Right hindlimb (tissue), 1 donor: ENCODE measurements around the gene GK.
"Not testable (repeated sequence)": the region's sequence is repeated elsewhere in the genome, so short reads cannot be mapped to it uniquely, and the experiment has no call there.

Source experiments
- DNase-seq: peaks from one replicate; pipeline ENCODE4 v3.0.0-alpha.2; 2018

The GK gene

GRCh38 chrX:30654989-30655607 is 1.9 kb downstream of the GK start:
- DNase-seq, result no peak

GRCh38 chrX:30655991-30656390 is 2.8 kb downstream of the GK start:
- DNase-seq, result no peak

- no peak for DNase-seq
Observed at GRCh38 chrX:30657196-30658161, 4.3 kb downstream of the GK start.

GRCh38 chrX:30659421-30659820 is 6.2 kb downstream of the GK start:
- no peak for DNase-seq

- no peak for DNase-seq
Observed at GRCh38 chrX:30661228-30661627, 8.0 kb downstream of the GK start.

- no peak for DNase-seq
Observed at GRCh38 chrX:30663322-30663721, 10.1 kb downstream of the GK start.

- DNase-seq, result no peak
Observed at GRCh38 chrX:30665471-30665870, 12.2 kb downstream of the GK start.

- no peak for DNase-seq
Observed at GRCh38 chrX:30666094-30666493, 12.9 kb downstream of the GK start.

GRCh38 chrX:30668581-30668980 is 15.4 kb downstream of the GK start:
- no peak for DNase-seq

GRCh38 chrX:30671189-30671588 is 18.0 kb downstream of the GK start:
- DNase-seq, result not testable (repeated sequence)

GRCh38 chrX:30673127-30673796 is 20.0 kb downstream of the GK start:
- DNase-seq, result no peak

- DNase-seq, result no peak
Observed at GRCh38 chrX:30673884-30674598, 20.8 kb downstream of the GK start.

GRCh38 chrX:30674799-30675198 is 21.6 kb downstream of the GK start:
- no peak for DNase-seq

GRCh38 chrX:30679369-30679768 is 26.1 kb downstream of the GK start:
- DNase-seq, result no peak

- no peak for DNase-seq
Observed at GRCh38 chrX:30680618-30681017, 27.4 kb downstream of the GK start.

- no peak for DNase-seq
Observed at GRCh38 chrX:30688641-30689040, 35.4 kb downstream of the GK start.

GRCh38 chrX:30689116-30689515 is 35.9 kb downstream of the GK start:
- DNase-seq, result no peak

- DNase-seq, result no peak
Observed at GRCh38 chrX:30690330-30690729, 37.1 kb downstream of the GK start.

GRCh38 chrX:30693999-30694650 is 40.9 kb downstream of the GK start:
- DNase-seq, result no peak

- DNase-seq, result no peak
Observed at GRCh38 chrX:30702736-30703135, 49.5 kb downstream of the GK start.

GRCh38 chrX:30706216-30706775 is 53.1 kb downstream of the GK start:
- no peak for DNase-seq

GRCh38 chrX:30712214-30712613 is 59.0 kb downstream of the GK start:
- DNase-seq, result no peak
